Measurements from ENCODE around the gene GTF3C5. TPM values are rescaled to one million over a fixed set of nuclear protein-coding genes. Genes with fewer than 3 reads are reported as not detected.

Gene GTF3C5
- total and polyA plus RNA-seq, 2 of the 4 experiments (the other 2 are of a cell fraction), result 49.1 to 52.3 TPM

GRCh38 chr9:133014696-133015095, 16.1 kb upstream of the GTF3C5 start:
- H3K4me1 ChIP-seq (ENCODE audit: control insufficient read depth, insufficient read depth, low read length), result no peaks in the 10 kb centered on the region
- no peak overlapping the region for H2AFZ ChIP-seq (replicated peaks; ENCODE audit: low read length, poor library complexity)
- peaks cover 11% of the 10 kb centered on the region for H3K27me3 ChIP-seq (ENCODE audit: control insufficient read depth, insufficient read depth, low read length)
- no peak overlapping the region for H2AK9ac ChIP-seq (replicated peaks; ENCODE audit: low read depth, low read length, poor library complexity)
- H3K23ac ChIP-seq (ENCODE audit: low read depth, low read length), result no peak overlapping the region
- intact Hi-C loops (cut with micrococcal nuclease) (no loop called here), dilution Hi-C loops (cut with HindIII; ENCODE audit: low sequenced_read_pairs, unreplicated experiment) (no loop called here), in situ Hi-C loops (cut with MboI; ENCODE audit: low sequenced_read_pairs) (no loop called here)
- no peak overlapping the region for H2BK15ac ChIP-seq (ENCODE audit: low read depth, low read length)
- H4K8ac ChIP-seq (ENCODE audit: low read depth in 2 of 2, low read length in 2 of 2), result no peak overlapping the region
- no peak overlapping the region for H2BK5ac ChIP-seq (ENCODE audit: low read depth, low read length, poor library complexity, severe bottlenecking)
- no TSS peak for BruUV-seq (replicated peaks)
- no peak overlapping the region for H3K56ac ChIP-seq (ENCODE audit: extremely low read depth, insufficient read depth, low read length)
- no peak overlapping the region for H3K4me3 ChIP-seq (ENCODE audit: insufficient read depth, low read depth, low read length)
- no peak overlapping the region for H2BK20ac ChIP-seq (ENCODE audit: low read depth, low read length)
- H2AK5ac ChIP-seq (ENCODE audit: low read depth, low read length), result no peak overlapping the region
- no peak overlapping the region for H2BK120ac ChIP-seq (ENCODE audit: low read depth, low read length)
- no peak for ATAC-seq (ENCODE audit: low read depth)
- H4K20me1 ChIP-seq (ENCODE audit: insufficient read depth, low read length), result no peaks in the 10 kb centered on the region
- TF ChIP-seq USF2 (IDR thresholded peaks at IDR 0.05; ENCODE audit: low read depth, low read length) (no peak), CTCF (conservative IDR thresholded peaks at IDR 0.05; ENCODE audit: low read depth, low read length) (no peak), ELK1 (IDR thresholded peaks at IDR 0.05; ENCODE audit: borderline replicate concordance, low read depth, low read length) (no peak), CEBPB (IDR thresholded peaks at IDR 0.05; ENCODE audit: low read depth, low read length) (no peak), RCOR1 (IDR thresholded peaks at IDR 0.05; ENCODE audit: insufficient replicate concordance, low read length) (no peak), RFX5 (IDR thresholded peaks at IDR 0.05; ENCODE audit: low read depth, low read length) (no peak), POLR2A (IDR thresholded peaks at IDR 0.05; ENCODE audit: low read depth, low read length) (no peak), MXI1 (IDR thresholded peaks at IDR 0.05; ENCODE audit: borderline replicate concordance, low read depth, low read length) (no peak), RAD21 (IDR thresholded peaks at IDR 0.05; ENCODE audit: low read length) (no peak), BHLHE40 (IDR thresholded peaks at IDR 0.05; ENCODE audit: low read depth, low read length) (no peak), MAZ (IDR thresholded peaks at IDR 0.05; ENCODE audit: borderline replicate concordance, low read depth, low read length) (no peak)
- H3K27ac ChIP-seq (ENCODE audit: insufficient read depth, low read length), result no peak overlapping the region
- H3K9me1 ChIP-seq (ENCODE audit: insufficient read depth, low read length), result no peaks in the 10 kb centered on the region
- ChIA-PET POLR2A (ENCODE audit: unreplicated experiment) (no interaction called here), CTCF (interaction anchor here (0.7 to 2.4 kb wide), 2 partner anchors 7 to 37 kb away, joined by 3 to 11 read pairs; no protein-coding TSS in a partner anchor)
- peaks cover 6% of the 10 kb centered on the region for H3K9me3 ChIP-seq (ENCODE audit: control insufficient read depth, insufficient read depth, low read length)
- no peaks in the 10 kb centered on the region for H3K79me1 ChIP-seq (ENCODE audit: low read depth in 1 of 2, low read length in 2 of 2)
- no peak overlapping the region for H3K9ac ChIP-seq (ENCODE audit: low read depth, low read length)
- no peak overlapping the region for H3K14ac ChIP-seq (replicated peaks; ENCODE audit: low read depth, low read length)
- H4K91ac ChIP-seq (ENCODE audit: insufficient read depth, low read depth, low read length), result no peak overlapping the region
- no peak overlapping the region for H3K4me2 ChIP-seq (ENCODE audit: low read depth, low read length)
- no peaks in the 10 kb centered on the region for H3K36me3 ChIP-seq (ENCODE audit: control insufficient read depth, insufficient read depth, low read length)
- no peak overlapping the region for H3K4ac ChIP-seq (ENCODE audit: low read depth, low read length)
- H3K18ac ChIP-seq (ENCODE audit: low read depth, low read length), result no peak overlapping the region
- WGBS, 2 experiments (ENCODE audit: extremely low coverage in 2 of 2, insufficient read length in 1 of 2), result no CpG with 5 or more reads among the region's 5 CpGs
- no peak overlapping the region for H4K5ac ChIP-seq (ENCODE audit: low read depth, low read length)
- DNase-seq, result no peak
